ENCODE measurements around the gene POLD4. TPM values are rescaled to one million over a fixed set of nuclear protein-coding genes. Genes with fewer than 3 reads are reported as not detected.
A peak's percentile ranks its signal among the peaks of the same experiment; 100 is the strongest.

POLD4 gene
- total and polyA plus RNA-seq, 2 donors (not counting 3 experiments of a cell fraction or from before 2014, with no cell fraction given) = 50.1 to 204 TPM

DNA sequence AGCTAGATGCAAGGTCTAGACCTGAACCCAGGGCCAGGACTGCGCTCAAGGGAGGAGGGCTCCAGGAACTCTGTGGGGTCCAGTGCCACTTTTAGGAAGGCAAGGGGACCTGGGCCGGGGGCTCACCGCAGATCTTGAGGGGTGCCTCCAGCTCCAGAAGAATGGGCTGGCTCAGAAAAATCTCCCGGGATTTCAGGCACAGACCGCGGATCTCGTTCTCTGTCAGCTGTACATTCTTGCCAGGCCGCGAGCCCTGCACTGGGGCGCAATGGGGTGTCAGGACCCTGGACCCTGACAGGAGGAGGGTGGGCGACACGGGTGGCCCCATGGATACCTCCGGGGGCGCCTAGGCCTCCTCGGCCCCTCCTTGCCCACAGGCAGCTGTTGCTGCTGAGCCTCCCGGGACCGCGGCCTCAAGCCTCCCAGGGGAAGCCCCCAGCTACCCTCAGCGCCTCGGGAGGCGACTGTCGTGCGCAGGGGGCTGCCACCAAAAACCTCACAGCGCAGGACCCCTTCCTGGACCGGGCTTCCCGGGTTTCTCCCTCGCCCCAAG, 47.7 kb upstream of the POLD4 start:
- Histone ChIP-seq H3K9me1 (replicated peaks; ENCODE audit: control insufficient read depth, extremely low read depth, insufficient read depth, low read length) (no peaks in the 10 kb centered on the region), H3K4me2 (ENCODE audit: insufficient read depth, low read length) (peak overlapping the region; percentile 73), H3K9me3 (replicated peaks; ENCODE audit: control insufficient read depth, insufficient read depth, low read length) (no peaks in the 10 kb centered on the region), H4K20me1 (replicated peaks; ENCODE audit: control insufficient read depth, extremely low read depth, insufficient read depth, low read length) (no peaks in the 10 kb centered on the region), H2AFZ (ENCODE audit: low read depth, low read length) (peak overlapping the region; percentile 57), H3K36me3 (ENCODE audit: control insufficient read depth in 2 of 2, extremely low read depth in 1 of 2, insufficient read depth in 2 of 2, low read length in 2 of 2) (peaks cover 6 to 25% of the 10 kb centered on the region in 2 experiments), H3K4me3 (replicated peaks in 1 of 3; ENCODE audit: insufficient read depth in 1 of 3, low read depth in 1 of 3, low read length in 3 of 3) (peak overlapping the region; percentile 79 to 89 (median 89)), H3K9ac (replicated peaks; ENCODE audit: extremely low read depth, insufficient read depth, low read length) (peak overlapping the region; percentile 89), H3K4me1 (ENCODE audit: control insufficient read depth, extremely low read depth, insufficient read depth, low read length) (peaks cover 19% of the 10 kb centered on the region), H3K27ac (ENCODE audit: insufficient read depth, low read depth, low read length) (peak overlapping the region; percentile 81), H3K79me2 (ENCODE audit: control insufficient read depth, insufficient read depth, low read length) (peaks cover 19% of the 10 kb centered on the region), H3K27me3 (ENCODE audit: control insufficient read depth in 2 of 2, insufficient read depth in 2 of 2, low read length in 2 of 2) (no peaks in the 10 kb centered on the region)
- no peak for FAIRE-seq
- dilution Hi-C loops (cut with MboI; ENCODE audit: extremely low pct_ligation_motif_present, low sequenced_read_pairs) (no loop called here), intact Hi-C loops (cut with micrococcal nuclease) (loop anchor here (1.0 kb wide), 2 partner anchors 9 to 105 kb away; no protein-coding TSS in a partner anchor)
- ChIA-PET POLR2A (interaction anchor here (0.6 to 1.8 kb wide), 5 partner anchors 9 to 82 kb away, joined by 3 to 11 read pairs (median 4); partner anchors contain the start of genes AIP and RAD9A), CTCF (interaction anchor here (0.9 to 4.2 kb wide), 35 partner anchors 9 to 182 kb away, joined by 3 to 32 read pairs (median 6); partner anchors contain the start of genes AIP, CDK2AP2, CLCF1 and CORO1B)
- BruUV-seq (replicated peaks) = no TSS peak
- no peak for TF ChIP-seq MAX (IDR thresholded peaks at IDR 0.05; ENCODE audit: insufficient read depth, insufficient read length)
- no peak for TF ChIP-seq EZH2 (IDR thresholded peaks at IDR 0.05; ENCODE audit: borderline replicate concordance, low read depth, low read length, severe bottlenecking)
- no peak for TF ChIP-seq JUN (IDR thresholded peaks at IDR 0.05; ENCODE audit: borderline replicate concordance, insufficient read depth, insufficient read length, low read depth)
- no peak for TF ChIP-seq POLR2A (IDR thresholded peaks at IDR 0.05; ENCODE audit: low read depth, low read length)
- TF ChIP-seq POLR2AphosphoS5 (IDR thresholded peaks at IDR 0.05; ENCODE audit: insufficient read depth, low read depth, low read length) = no peak
- TF ChIP-seq MYC (IDR thresholded peaks at IDR 0.05; ENCODE audit: low read depth, low read length) = no peak
- TF ChIP-seq GATA2 (IDR thresholded peaks at IDR 0.05; ENCODE audit: insufficient read depth, insufficient read length, low read depth, low read length) = no peak
- no peak for TF ChIP-seq FOS (IDR thresholded peaks at IDR 0.05; ENCODE audit: borderline replicate concordance, insufficient read depth, low read length)
- DNase-seq (ENCODE audit: low read depth, low spot score) = no peak
